HEK293T (cell line): Measurements from ENCODE around the gene ADA.

Experiments used
- CTCF ChIA-PET: fragments of 350-600 bp; formaldehyde crosslinking; extraction: SDS; loops from one replicate; lab custom pipeline; 2021; ENCODE audit warnings: antibody characterized with exemption, inconsistent platforms; lab: Yijun Ruan, JAX
- POLR2A ChIA-PET: fragments of 350-600 bp; formaldehyde crosslinking; extraction: SDS; loops from one replicate; lab custom pipeline; 2020; ENCODE audit warnings: antibody characterized with exemption, inconsistent platforms; lab: Yijun Ruan, JAX
- DNase-seq: peaks from one replicate; pipeline ENCODE4 v3.0.0; 2012; ENCODE audit warnings: mixed read lengths; ENCODE audit errors: extremely low spot score
- ARNT ChIP-seq: fragments of 450-650 bp; IDR thresholded peaks from 2 replicates; pipeline ENCODE4 v1.6.1; 2017; ENCODE audit warnings: mild to moderate bottlenecking
- BHLHE40 ChIP-seq: fragments of 450-650 bp; IDR thresholded peaks from 2 replicates; pipeline ENCODE4 v1.6.1; 2016; ENCODE audit warnings: mild to moderate bottlenecking, moderate library complexity, borderline replicate concordance
- CTBP1 ChIP-seq: fragments of 450-650 bp; IDR thresholded peaks from 2 replicates; pipeline ENCODE4 v1.6.1; 2016; ENCODE audit warnings: borderline replicate concordance
- ELF4 ChIP-seq: fragments of 450-650 bp; IDR thresholded peaks from 2 replicates; pipeline ENCODE4 v1.6.1; 2017; ENCODE audit warnings: antibody characterized with exemption
- FOXA1 ChIP-seq: fragments of 450-650 bp; IDR thresholded peaks from 2 replicates; pipeline ENCODE4 v1.6.1; 2016; ENCODE audit warnings: mild to moderate bottlenecking
- FOXK2 ChIP-seq: fragments of 450-650 bp; IDR thresholded peaks from 2 replicates; pipeline ENCODE4 v1.6.1; 2016; ENCODE audit warnings: mild to moderate bottlenecking
- FOXM1 ChIP-seq: fragments of 450-650 bp; IDR thresholded peaks from 2 replicates; pipeline ENCODE4 v1.6.1; 2017; ENCODE audit warnings: mild to moderate bottlenecking, borderline replicate concordance
- HDGF ChIP-seq: fragments of 450-650 bp; IDR thresholded peaks from 2 replicates; pipeline ENCODE4 v1.6.1; 2017; ENCODE audit warnings: antibody characterized with exemption, borderline replicate concordance
- L3MBTL2 ChIP-seq: fragments of 450-650 bp; conservative IDR thresholded peaks from 2 replicates; pipeline ENCODE4 v1.6.1; 2016; ENCODE audit warnings: mild to moderate bottlenecking
- LEF1 ChIP-seq: fragments of 450-650 bp; IDR thresholded peaks from 2 replicates; pipeline ENCODE4 v1.6.1; 2017; ENCODE audit warnings: mild to moderate bottlenecking, borderline replicate concordance
- NFRKB ChIP-seq: fragments of 450-650 bp; IDR thresholded peaks from 2 replicates; pipeline ENCODE4 v1.6.1; 2016; ENCODE audit warnings: mild to moderate bottlenecking, moderate library complexity
- PKNOX1 ChIP-seq: fragments of 450-650 bp; IDR thresholded peaks from 2 replicates; pipeline ENCODE4 v1.6.1; 2016
- SP1 ChIP-seq: fragments of 450-650 bp; IDR thresholded peaks from 2 replicates; pipeline ENCODE4 v1.6.1; 2017
- SUZ12 ChIP-seq: fragments of 450-650 bp; IDR thresholded peaks from 2 replicates; pipeline ENCODE4 v1.6.1; 2016; ENCODE audit warnings: mild to moderate bottlenecking
- TARDBP ChIP-seq: fragments of 450-650 bp; IDR thresholded peaks from 2 replicates; pipeline ENCODE4 v1.6.1; 2016
- ZNF384 ChIP-seq: fragments of 450-650 bp; IDR thresholded peaks from 2 replicates; pipeline ENCODE4 v1.6.1; 2016

The ADA gene

GRCh38 chr20:44641325-44641724 is 10.2 kb downstream of the ADA start:
- POLR2A ChIA-PET, result no interaction called here
- TF ChIP-seq SUZ12 (no peak), FOXK2 (no peak), FOXA1 (no peak), LEF1 (no peak), NFRKB (no peak)
- CTCF ChIA-PET, result no interaction called here
- no peak for DNase-seq

DNA sequence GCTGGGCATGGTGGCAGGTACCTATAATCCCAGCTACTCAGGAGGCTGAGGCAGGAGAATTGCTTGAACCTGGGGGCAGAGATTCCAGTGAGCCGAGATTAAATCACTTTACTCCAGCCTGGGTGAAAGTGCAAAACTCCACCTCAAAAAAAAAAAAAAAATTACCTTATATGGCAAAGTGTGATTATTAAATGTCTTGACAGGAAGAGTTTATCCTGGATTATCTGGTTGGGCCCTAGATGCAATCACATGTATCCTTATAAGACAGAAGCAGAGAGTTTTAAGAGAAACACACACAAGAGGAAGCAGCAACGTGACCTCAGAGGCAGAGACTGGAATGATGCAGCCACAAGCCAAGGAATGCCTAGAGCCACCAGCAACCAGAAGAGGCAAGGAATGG is 11.0 kb downstream of the ADA start:
- TF ChIP-seq FOXA1, result no peak
- no peak for TF ChIP-seq SP1
- TF ChIP-seq CTBP1, result no peak
- no peak for TF ChIP-seq TARDBP
- no peak for TF ChIP-seq FOXM1
- TF ChIP-seq BHLHE40, result no peak
- no peak for TF ChIP-seq HDGF
- POLR2A ChIA-PET, result no interaction called here
- DNase-seq, result no peak
- CTCF ChIA-PET, result interaction anchor here (0.6 kb wide), 1 partner anchor 118 kb away, joined by 4 read pairs; no protein-coding TSS in a partner anchor

DNA sequence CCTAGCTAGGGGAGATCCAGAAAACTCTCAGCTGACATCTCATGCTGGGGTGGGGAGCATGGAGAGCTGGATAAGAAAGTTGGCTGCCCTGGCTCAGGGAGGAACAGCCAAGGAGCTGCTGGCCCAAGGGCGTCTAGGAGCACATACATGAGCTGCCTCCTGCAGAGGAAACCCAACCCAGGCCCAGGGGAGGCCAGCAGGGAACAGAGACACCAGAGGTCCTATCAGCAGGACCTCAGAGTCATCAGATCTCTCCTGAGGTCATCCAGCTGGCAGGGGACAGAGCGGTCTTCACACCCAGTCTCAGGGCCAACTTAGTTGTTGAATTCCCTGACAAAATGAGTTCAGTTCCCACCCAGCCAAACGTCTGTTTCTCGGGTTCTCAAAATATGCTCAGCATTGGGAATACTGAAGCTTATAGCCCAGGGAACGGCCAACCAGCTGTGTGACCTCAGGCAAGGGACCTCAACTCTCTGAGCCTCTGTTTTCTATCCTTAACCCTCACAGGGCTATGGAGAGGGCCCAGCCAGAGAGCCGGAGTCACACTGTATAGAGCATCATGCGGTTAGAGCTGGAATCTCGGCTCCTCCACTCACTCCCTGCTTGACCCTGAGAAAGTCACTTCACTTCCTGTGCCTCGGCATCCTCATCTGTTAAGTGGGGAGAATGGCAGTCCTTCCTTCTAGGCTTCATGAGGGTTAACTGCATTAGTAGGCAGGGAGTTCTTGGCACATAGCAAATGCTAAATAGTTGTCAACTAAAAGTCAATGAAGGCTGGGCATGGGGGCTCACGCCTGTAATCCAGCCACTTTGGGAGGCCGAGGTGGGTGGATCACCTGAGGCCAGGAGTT is 13.8 kb downstream of the ADA start:
- TF ChIP-seq FOXM1 (no peak), CTBP1 (no peak), FOXA1 (no peak), L3MBTL2 (no peak), LEF1 (no peak), ZNF384 (no peak), NFRKB (no peak), SUZ12 (no peak), SP1 (no peak), ARNT (no peak), PKNOX1 (no peak), ELF4 (no peak), HDGF (no peak), BHLHE40 (no peak)
- CTCF ChIA-PET, result no interaction called here
- no peak for DNase-seq
- POLR2A ChIA-PET, result no interaction called here

DNA sequence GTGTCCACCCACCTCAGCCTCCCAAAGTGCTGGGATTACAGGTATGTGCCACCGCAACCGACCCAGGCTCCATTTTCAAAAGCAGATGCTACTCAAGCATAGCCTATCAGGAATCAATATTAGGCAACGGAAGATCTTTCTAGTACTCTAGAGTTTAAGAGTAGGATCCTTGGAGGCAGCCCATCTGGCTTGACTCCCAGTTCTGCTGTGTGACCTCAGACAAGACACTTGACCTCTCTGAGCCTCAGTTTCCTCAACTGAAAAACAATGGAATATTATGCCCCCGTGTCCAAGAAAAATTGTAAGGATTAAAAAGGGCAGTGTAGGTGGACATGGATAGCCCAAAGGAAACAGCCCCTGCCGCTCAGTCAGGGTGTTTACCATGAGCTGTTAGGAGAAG is 14.5 kb downstream of the ADA start:
- ChIA-PET POLR2A (no interaction called here), CTCF (no interaction called here)
- no peak for TF ChIP-seq CTBP1
- TF ChIP-seq FOXA1, result no peak
- no peak for TF ChIP-seq ZNF384
- no peak for TF ChIP-seq PKNOX1
- TF ChIP-seq L3MBTL2, result no peak
- TF ChIP-seq FOXK2, result no peak
- no peak for TF ChIP-seq ARNT
- TF ChIP-seq LEF1, result no peak
- TF ChIP-seq SUZ12, result no peak
- no peak for TF ChIP-seq NFRKB
- TF ChIP-seq FOXM1, result no peak
- TF ChIP-seq ELF4, result no peak
- no peak for TF ChIP-seq HDGF
- TF ChIP-seq BHLHE40, result no peak
- no peak for TF ChIP-seq SP1
- no peak for TF ChIP-seq TARDBP
- no peak for DNase-seq

GRCh38 chr20:44635877-44636276 is 15.6 kb downstream of the ADA start:
- ChIA-PET POLR2A (no interaction called here), CTCF (interaction anchor here (0.6 kb wide), 1 partner anchor 26 kb away, joined by 6 read pairs; no protein-coding TSS in a partner anchor)
- no peak for DNase-seq
- TF ChIP-seq L3MBTL2 (no peak), PKNOX1 (no peak), NFRKB (no peak), TARDBP (no peak), FOXM1 (no peak), CTBP1 (no peak), ZNF384 (no peak), SP1 (no peak)

GRCh38 chr20:44633872-44634600 is 17.5 kb downstream of the ADA start:
- ChIA-PET CTCF (no interaction called here), POLR2A (interaction anchor here (1.1 kb wide), 1 partner anchor 107 kb away, joined by 3 read pairs; no protein-coding TSS in a partner anchor)
- DNase-seq, result no peak
- no peak for TF ChIP-seq L3MBTL2
- TF ChIP-seq PKNOX1, result no peak
- no peak for TF ChIP-seq LEF1
- no peak for TF ChIP-seq SP1
- no peak for TF ChIP-seq ZNF384
- TF ChIP-seq CTBP1, result no peak
- TF ChIP-seq SUZ12, result no peak
- TF ChIP-seq NFRKB, result no peak
- TF ChIP-seq ARNT, result no peak
- TF ChIP-seq FOXK2, result no peak
- no peak for TF ChIP-seq TARDBP
- no peak for TF ChIP-seq ELF4
- TF ChIP-seq FOXA1, result no peak
